ENCODE measurements around the gene DMRTA2. TPM values are rescaled to one million over a fixed set of nuclear protein-coding genes. Genes with fewer than 3 reads are reported as not detected.

The DMRTA2 gene
- total RNA-seq, 3 donors from 2014 or later, result not detected

DNA sequence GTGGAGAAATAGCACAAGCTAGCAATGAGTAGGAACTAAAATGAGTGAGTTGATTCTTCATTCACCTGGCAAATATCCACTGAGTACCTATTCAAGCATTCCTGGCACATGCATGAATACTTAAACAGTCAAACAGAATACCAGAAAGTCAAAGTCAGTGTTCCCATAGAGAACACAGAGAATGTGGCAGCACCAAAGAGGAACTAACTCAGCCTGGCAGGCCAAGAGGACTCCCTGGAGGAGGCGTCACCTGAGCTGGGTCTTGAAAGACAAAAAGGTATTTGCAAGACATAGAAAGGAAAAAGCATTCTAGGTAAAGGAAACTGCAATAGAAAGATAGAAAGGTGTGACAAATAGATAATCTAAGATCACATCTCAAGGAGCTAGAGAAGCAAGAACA lies 49.7 kb downstream of the DMRTA2 start:
- ATAC-seq, result no peak

DNA sequence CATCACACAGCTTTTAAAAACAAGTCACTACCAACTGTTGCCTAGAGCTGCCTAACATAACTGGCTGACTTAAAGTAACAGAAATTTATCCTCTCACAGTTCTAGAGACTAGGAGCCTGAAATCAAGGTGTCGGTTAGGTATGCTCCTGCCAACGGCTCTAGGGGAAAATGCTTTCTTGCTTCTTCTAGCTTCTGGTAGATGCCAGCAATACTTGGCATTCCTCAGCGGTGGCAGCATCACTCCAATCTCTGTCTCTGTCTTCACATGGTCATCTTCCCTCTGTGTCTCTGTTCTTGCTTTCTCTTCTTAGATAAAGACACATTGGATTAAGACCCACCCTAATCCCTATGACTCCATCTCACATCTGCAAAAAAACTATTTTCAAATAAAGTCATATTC lies 51.5 kb downstream of the DMRTA2 start:
- Mint-ChIP-seq H3K4me1 (ENCODE audit: low read depth) (no peaks in the 10 kb centered on the region), H3K27me3 (ENCODE audit: low read depth) (peaks cover 41% of the 10 kb centered on the region)
- no peak for ATAC-seq

More for the DNA sequence above, 49.7 kb downstream of the DMRTA2 start:
- peaks cover 5% of the 10 kb centered on the region for H3K9me3 Mint-ChIP-seq
- no peaks in the 10 kb centered on the region for H3K36me3 Mint-ChIP-seq (ENCODE audit: insufficient read depth)
- no peaks in the 10 kb centered on the region for H3K4me1 Mint-ChIP-seq (ENCODE audit: low read depth)
- no peak for DNase-seq
- H3K4me3 Mint-ChIP-seq, result no peak overlapping the region
- peaks cover 31% of the 10 kb centered on the region for H3K27me3 Mint-ChIP-seq (ENCODE audit: low read depth)

DNA sequence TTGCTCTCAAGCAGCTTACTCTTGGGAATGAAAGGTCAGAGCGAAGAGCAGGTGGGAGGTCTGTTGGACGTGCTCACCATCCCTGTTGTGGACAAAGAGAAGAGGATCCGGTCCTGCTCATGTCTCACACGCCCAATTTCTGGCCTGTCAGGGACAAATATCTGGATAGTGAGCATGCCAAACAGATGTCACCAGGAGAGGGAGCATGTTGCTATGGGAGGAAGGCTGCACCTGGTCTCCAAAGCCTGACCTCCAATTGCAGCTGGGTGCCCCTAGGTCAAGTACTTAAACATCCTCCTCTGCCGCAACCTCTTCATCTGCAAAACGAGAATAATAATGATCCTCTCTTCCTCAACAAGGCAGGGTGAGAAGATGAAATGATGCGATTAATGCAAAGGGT lies 53.4 kb downstream of the DMRTA2 start:
- ATAC-seq, result no peak
- no peaks in the 10 kb centered on the region for H3K4me1 Mint-ChIP-seq (ENCODE audit: low read depth)
- DNase-seq, result no peak
- H3K27me3 Mint-ChIP-seq (ENCODE audit: low read depth), result peaks cover 52% of the 10 kb centered on the region
- no peaks in the 10 kb centered on the region for H3K36me3 Mint-ChIP-seq (ENCODE audit: insufficient read depth)
- H3K4me3 Mint-ChIP-seq, result no peak overlapping the region
- H3K9me3 Mint-ChIP-seq, result no peaks in the 10 kb centered on the region

More for the DNA sequence above, 51.5 kb downstream of the DMRTA2 start:
- Mint-ChIP-seq H3K36me3 (ENCODE audit: insufficient read depth) (no peaks in the 10 kb centered on the region), H3K9me3 (peaks cover 5% of the 10 kb centered on the region), H3K4me3 (no peak overlapping the region)
- DNase-seq, result no peak

DNA sequence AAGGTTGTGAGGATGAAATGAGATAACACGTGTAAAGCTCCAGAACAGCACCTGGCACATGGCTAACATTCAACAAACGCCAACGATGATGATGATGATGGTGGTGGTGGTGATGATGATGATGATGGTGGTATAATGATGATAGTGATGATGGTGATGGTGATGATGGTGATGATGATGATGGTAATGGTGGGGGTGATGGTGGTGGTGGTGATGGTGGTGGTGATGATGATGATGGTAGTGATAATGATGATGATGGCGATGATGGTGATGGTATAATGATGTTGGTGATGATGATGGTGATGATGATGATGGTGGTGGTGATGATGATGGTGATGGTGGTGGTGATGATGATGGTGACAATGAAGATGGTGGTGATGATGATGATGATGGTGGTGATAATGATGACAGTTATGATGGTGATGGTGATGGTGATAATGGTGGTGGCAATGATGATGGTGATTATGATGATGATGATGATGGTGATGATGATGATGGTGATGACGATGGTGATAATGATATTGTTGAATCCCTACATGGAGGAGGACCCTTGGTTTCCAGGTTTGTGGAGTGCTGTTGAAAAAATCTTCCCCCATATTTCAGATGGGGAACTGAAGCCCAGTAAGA lies 54.1 kb downstream of the DMRTA2 start:
- ATAC-seq, result no peak
- Mint-ChIP-seq H3K4me1 (ENCODE audit: low read depth) (no peaks in the 10 kb centered on the region), H3K36me3 (ENCODE audit: insufficient read depth) (no peaks in the 10 kb centered on the region), H3K4me3 (no peak overlapping the region), H3K27me3 (ENCODE audit: low read depth) (peaks cover 59% of the 10 kb centered on the region), H3K9me3 (no peaks in the 10 kb centered on the region)
- no peak for DNase-seq

DNA sequence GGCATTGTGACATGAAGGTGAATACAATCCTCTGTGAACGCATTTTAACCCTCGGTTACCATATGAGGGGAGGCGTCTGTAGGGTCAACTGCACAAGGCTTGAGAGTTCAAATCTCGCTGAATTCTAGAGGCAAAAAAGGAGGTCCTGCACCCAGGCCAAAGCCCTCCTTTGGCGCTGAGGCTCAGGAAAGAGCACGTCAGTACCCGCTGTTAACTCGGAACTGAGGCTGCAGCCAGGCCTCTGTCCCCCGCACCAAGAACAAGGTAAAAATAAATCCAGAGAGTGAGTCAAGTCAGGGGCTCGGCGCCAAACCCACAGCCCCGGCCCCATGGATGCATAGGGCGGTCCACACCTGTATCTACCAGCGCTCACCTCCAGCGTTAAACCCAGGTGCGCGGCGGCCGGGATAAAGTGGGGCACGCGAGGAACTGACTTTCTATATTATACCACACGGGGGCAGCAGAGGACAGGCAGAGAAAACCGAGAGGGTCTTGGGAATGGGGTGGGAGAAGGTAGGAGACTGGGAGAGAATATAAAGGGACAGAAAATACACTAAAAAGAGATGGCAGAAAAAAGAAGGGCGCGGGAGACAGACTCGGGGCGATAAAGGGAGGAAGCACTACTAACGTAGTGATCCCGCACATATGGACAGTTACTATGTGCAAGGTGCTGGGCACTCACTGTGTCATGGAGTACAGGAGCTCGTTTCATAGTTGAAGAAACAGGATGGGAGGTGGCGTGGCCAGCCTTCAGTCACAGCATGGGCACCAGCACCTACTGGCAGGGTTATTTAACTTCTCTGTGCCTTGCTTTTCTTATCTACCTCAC lies 54.9 kb downstream of the DMRTA2 start:
- Mint-ChIP-seq H3K4me1 (ENCODE audit: low read depth) (no peaks in the 10 kb centered on the region), H3K27me3 (ENCODE audit: low read depth) (peaks cover 58% of the 10 kb centered on the region), H3K4me3 (no peak overlapping the region), H3K36me3 (ENCODE audit: insufficient read depth) (no peaks in the 10 kb centered on the region), H3K9me3 (no peaks in the 10 kb centered on the region)
- DNase-seq (no peak), ATAC-seq (peak in 1 of 2 donors; percentile 37)

All from activated T-cell treated with anti-CD3 and anti-CD28 coated beads, Interleukin-2, amount 50 U/mL, for 4 hours (primary cell).